Endothelial cell of umbilical vein (primary cell): ENCODE measurements around the gene SORCS2. TPM values are rescaled to one million over a fixed set of nuclear protein-coding genes. Genes with fewer than 3 reads are reported as not detected.

Experiments used
- BruUV-seq: library from RNA; stranded (reverse); fragments of 400-500 nt; replicated peaks from 2 replicates; lab custom pipeline; 2021; lab: Mats Ljungman, UMichigan
- CTCF ChIA-PET: fragments of 300-600, 350-600 bp; sonication (Branson Sonifier 250); formaldehyde crosslinking; loops from one replicate; lab custom pipeline; 2021; ENCODE audit warnings: antibody characterized with exemption, inconsistent platforms; lab: Charles Lee
- POLR2A ChIA-PET: fragments of 300-600, 350-600 bp; sonication (Branson Sonifier 250); formaldehyde crosslinking; loops from one replicate; lab custom pipeline; 2021; ENCODE audit warnings: antibody characterized with exemption, inconsistent platforms; lab: Charles Lee
- DNase-seq: peaks from one replicate; pipeline ENCODE4 v3.0.0-alpha.2; 2011; ENCODE audit warnings: low read depth, low spot score
- FAIRE-seq: peaks from 2 replicates; lab custom pipeline; 2011; peaks lifted over from hg19 to GRCh38; lab: Jason Lieb, UNC
- H2AFZ ChIP-seq: 2 replicates; pipeline ENCODE4 v1.6.0; 2012; ENCODE audit warnings: low read depth, low read length, control low read depth, inconsistent platforms
- H3K27ac ChIP-seq: 2 replicates; pipeline ENCODE4 v1.5.1; 2011; ENCODE audit warnings: low read depth, mild to moderate bottlenecking, control low read depth, low read length, moderate library complexity; ENCODE audit not compliant: insufficient read depth
- H3K27me3 ChIP-seq, 2 experiments: 2 replicates each; pipeline versions ENCODE4 v1.6.0 to v1.6.1; 2011; ENCODE audit warnings: low read length in 2 of 2, mixed read lengths in 1 of 2; ENCODE audit not compliant: control insufficient read depth in 2 of 2, insufficient read depth in 2 of 2
- H3K36me3 ChIP-seq, 2 experiments: 2 replicates in 1 of 2; 3 replicates in 1 of 2; pipeline ENCODE4 v1.5.1; 2011; ENCODE audit warnings: low read length in 2 of 2, mild to moderate bottlenecking in 1 of 2, moderate library complexity in 1 of 2; ENCODE audit not compliant: control insufficient read depth in 2 of 2, insufficient read depth in 2 of 2; ENCODE audit errors: extremely low read depth in 1 of 2
- H3K4me1 ChIP-seq: 3 replicates; pipeline ENCODE4 v1.5.1; 2011; ENCODE audit warnings: mild to moderate bottlenecking, low read length; ENCODE audit not compliant: control insufficient read depth, insufficient read depth; ENCODE audit errors: extremely low read depth
- H3K4me2 ChIP-seq: 2 replicates; pipeline ENCODE4 v1.6.1; 2011; ENCODE audit warnings: low read length, control low read depth, mixed read lengths; ENCODE audit not compliant: insufficient read depth
- H3K4me3 ChIP-seq, 3 experiments: fragments of 200-600 bp in 1 of 3; sonication (generic), shearing (Covaris generic) in 1 of 3; replicated peaks in 1 of 3; 2 replicates each; pipeline ENCODE4 v1.5.1; 2011 to 2016; ENCODE audit warnings: control low read depth in 3 of 3, low read length in 3 of 3, mild to moderate bottlenecking in 2 of 3, inconsistent platforms in 1 of 3, low read depth in 1 of 3, moderate library complexity in 1 of 3; ENCODE audit not compliant: insufficient read depth in 1 of 3
- H3K79me2 ChIP-seq: 2 replicates; pipeline ENCODE4 v1.6.0; 2012; ENCODE audit warnings: low read length, inconsistent platforms; ENCODE audit not compliant: control insufficient read depth, insufficient read depth
- H3K9ac ChIP-seq: replicated peaks from 2 replicates; pipeline ENCODE3; 2011; ENCODE audit warnings: low read length, control low read depth; ENCODE audit not compliant: insufficient read depth; ENCODE audit errors: extremely low read depth
- H3K9me1 ChIP-seq: replicated peaks from 3 replicates; pipeline ENCODE4 v1.6.0; 2011; ENCODE audit warnings: mild to moderate bottlenecking, low read length; ENCODE audit not compliant: control insufficient read depth, insufficient read depth; ENCODE audit errors: extremely low read depth
- H3K9me3 ChIP-seq: replicated peaks from 2 replicates; pipeline ENCODE4 v1.5.1; 2012; ENCODE audit warnings: low read length, inconsistent platforms; ENCODE audit not compliant: control insufficient read depth, insufficient read depth
- H4K20me1 ChIP-seq: replicated peaks from 2 replicates; pipeline ENCODE3; 2011; ENCODE audit warnings: mild to moderate bottlenecking, low read length; ENCODE audit not compliant: control insufficient read depth, insufficient read depth; ENCODE audit errors: extremely low read depth
- CTCF ChIP-seq, 2 donors: IDR thresholded peaks; 1 replicate in 1 of 2; 2 replicates in 1 of 2; pipeline ENCODE4 v1.5.1; 2011; ENCODE audit warnings: low read length in 2 of 2, mild to moderate bottlenecking in 2 of 2, moderate library complexity in 2 of 2, control low read depth in 1 of 2, inconsistent platforms in 1 of 2, low read depth in 1 of 2; ENCODE audit not compliant: insufficient read depth in 1 of 2; ENCODE audit errors: extremely low read depth in 1 of 2
- EZH2 ChIP-seq: IDR thresholded peaks from 2 replicates; pipeline ENCODE4 v1.6.1; 2012; ENCODE audit warnings: borderline replicate concordance, low read depth, mild to moderate bottlenecking, moderate library complexity, low read length, inconsistent platforms; ENCODE audit not compliant: severe bottlenecking
- FOS ChIP-seq: IDR thresholded peaks from 2 replicates; pipeline ENCODE4 v1.6.1; 2011; ENCODE audit warnings: mild to moderate bottlenecking, low read length, moderate library complexity, borderline replicate concordance; ENCODE audit not compliant: insufficient read depth
- GATA2 ChIP-seq: IDR thresholded peaks from 2 replicates; pipeline ENCODE4 v1.7.0; 2011; ENCODE audit warnings: low read depth, mild to moderate bottlenecking, moderate library complexity, mixed read lengths, low read length; ENCODE audit not compliant: insufficient read length, insufficient read depth
- JUN ChIP-seq: IDR thresholded peaks from 2 replicates; pipeline ENCODE4 v1.6.1; 2011; ENCODE audit warnings: borderline replicate concordance, low read depth; ENCODE audit not compliant: insufficient read length, insufficient read depth
- MAX ChIP-seq: IDR thresholded peaks from 2 replicates; pipeline ENCODE4 v1.6.1; 2011; ENCODE audit not compliant: insufficient read depth, insufficient read length
- MYC ChIP-seq: IDR thresholded peaks from one replicate; pipeline ENCODE4 v1.6.1; 2011; ENCODE audit warnings: mild to moderate bottlenecking, low read depth, low read length
- POLR2A ChIP-seq: IDR thresholded peaks from 2 replicates; pipeline ENCODE4 v1.6.1; 2012; ENCODE audit warnings: low read depth, mild to moderate bottlenecking, control low read depth, low read length
- dilution Hi-C: fragments of 300-500 bp; cut with MboI; formaldehyde crosslinking; loops from one replicate; pipeline ENCODE4 v1.15.0; 2019; ENCODE audit warnings: low sequenced_read_pairs; ENCODE audit not compliant: extremely low pct_ligation_motif_present
- intact Hi-C: fragments of 100-400 bp; cut with micrococcal nuclease; formaldehyde crosslinking; loops from one replicate; pipeline ENCODE4 v1.10.0; 2022
- polyA plus RNA-seq, 4 experiments: library from polyadenylated mRNA; depleted of rRNA in 3 of 4; stranded (reverse) in 3 of 4; unstranded in 1 of 4; fragments of >200 nt; gene quantifications; 2 replicates each; pipeline versions ENCODE4 v1.2.1 to v1.2.3, GENCODE V29; 2011 to 2012; ENCODE audit warnings: missing spikeins in 1 of 4
- total RNA-seq: library from RNA; stranded (reverse); gene quantifications from 2 replicates; pipeline ENCODE4 v1.2.3, GENCODE V29; 2021

SORCS2 gene
- total and polyA plus RNA-seq, 2 donors (not counting 3 experiments of a cell fraction or from before 2014, with no cell fraction given), result not detected

GRCh38 chr4:7323872-7324650 lies 131.7 kb downstream of the SORCS2 start:
- dilution Hi-C loops (no loop called here), intact Hi-C loops (no loop called here)
- no peak for FAIRE-seq
- Histone ChIP-seq H4K20me1 (no peaks in the 10 kb centered on the region), H3K9me3 (no peaks in the 10 kb centered on the region), H3K9ac (no peak overlapping the region), H3K27ac (no peak overlapping the region), H2AFZ (no peak overlapping the region), H3K36me3 (no peaks in the 10 kb centered on the region), H3K9me1 (no peaks in the 10 kb centered on the region), H3K4me1 (no peaks in the 10 kb centered on the region), H3K79me2 (no peaks in the 10 kb centered on the region), H3K4me2 (no peak overlapping the region), H3K27me3 (no peaks in the 10 kb centered on the region), H3K4me3 (no peak overlapping the region)
- no peak for TF ChIP-seq GATA2
- no peak for TF ChIP-seq CTCF (IDR thresholded peaks at IDR 0.05; ENCODE audit: extremely low read depth in 1 of 2, insufficient read depth in 1 of 2, low read depth in 1 of 2, low read length in 2 of 2)
- TF ChIP-seq EZH2, result no peak
- TF ChIP-seq MYC, result no peak
- TF ChIP-seq FOS, result no peak
- no peak for TF ChIP-seq JUN
- no peak for TF ChIP-seq MAX
- TF ChIP-seq POLR2A, result no peak
- ChIA-PET POLR2A (no interaction called here), CTCF (interaction anchor here (0.8 to 2.2 kb wide), 2 partner anchors 9 to 11 kb away, joined by 3 to 9 read pairs; no protein-coding TSS in a partner anchor)
- no TSS peak for BruUV-seq
- DNase-seq, result no peak
